Fibroblast of skin of left biceps (primary cell): ENCODE data around the gene PDCD4.
"Not testable (repeated sequence)": the region's sequence is repeated elsewhere in the genome, so short reads cannot be mapped to it uniquely, and the experiment has no call there.

Source experiments
- DNase-seq, 2 experiments: peaks; one replicate each; pipeline ENCODE4 v3.0.0-alpha.2; 2013; ENCODE audit warnings: low read depth in 2 of 2

The PDCD4 gene

GRCh38 chr10:110861476-110861875, 10.3 kb upstream of the PDCD4 start:
- DNase-seq = no peak

DNA sequence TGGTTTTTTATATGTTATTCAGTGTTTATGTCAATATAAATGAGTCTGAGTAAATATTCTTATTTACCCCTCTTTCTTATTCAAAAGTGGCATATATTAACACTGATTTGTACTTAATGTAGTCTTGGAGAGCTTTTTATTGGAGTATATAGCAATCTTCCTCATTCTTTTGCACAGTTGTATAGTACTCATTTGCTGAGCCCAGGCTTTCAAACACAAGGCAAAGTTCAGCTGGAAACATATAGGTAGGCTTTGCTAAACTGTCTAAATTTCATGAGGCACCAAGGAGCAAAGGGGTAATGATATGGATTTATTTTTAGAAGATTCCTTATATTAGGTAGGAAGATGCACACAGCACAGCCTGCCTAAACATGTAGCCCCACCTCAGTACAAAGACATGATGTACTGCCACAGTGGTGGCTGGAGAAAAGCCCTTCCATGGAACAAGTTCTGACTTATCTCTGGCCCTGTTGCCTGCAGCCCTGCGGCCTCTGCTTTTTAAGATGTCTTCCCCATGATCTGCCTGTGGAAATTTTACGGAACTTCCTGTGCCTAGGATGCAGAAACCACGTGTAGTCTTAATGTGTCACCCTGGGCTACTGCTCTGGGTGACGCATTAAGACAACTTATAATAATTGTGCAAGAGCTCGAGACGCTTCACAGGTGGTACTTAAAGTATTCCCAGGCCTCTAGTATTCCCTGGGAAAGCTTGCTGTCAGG, 9.6 kb upstream of the PDCD4 start:
- DNase-seq = no peak

DNA sequence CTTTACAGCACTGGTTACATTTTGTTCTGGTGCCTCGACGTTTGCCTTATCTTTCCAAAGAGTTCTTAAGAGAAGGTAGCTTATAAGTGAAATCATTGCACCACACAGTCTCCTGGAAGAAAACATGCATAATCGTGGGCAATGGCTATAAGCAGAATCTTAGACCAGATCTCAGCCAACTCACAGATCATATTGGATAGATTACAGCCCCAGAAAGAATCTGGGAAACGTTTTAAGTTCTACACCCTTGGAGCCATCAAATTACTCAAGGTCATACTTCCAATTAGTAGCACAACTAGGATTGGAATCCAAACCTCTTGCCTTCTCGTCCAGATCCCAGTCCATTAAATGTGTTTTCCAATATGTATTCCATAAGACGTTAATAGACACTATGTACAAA, 8.8 kb upstream of the PDCD4 start:
- no peak for DNase-seq

GRCh38 chr10:110863361-110863760, 8.4 kb upstream of the PDCD4 start:
- DNase-seq = peak in 1 of 2 experiments; percentile 31

DNA sequence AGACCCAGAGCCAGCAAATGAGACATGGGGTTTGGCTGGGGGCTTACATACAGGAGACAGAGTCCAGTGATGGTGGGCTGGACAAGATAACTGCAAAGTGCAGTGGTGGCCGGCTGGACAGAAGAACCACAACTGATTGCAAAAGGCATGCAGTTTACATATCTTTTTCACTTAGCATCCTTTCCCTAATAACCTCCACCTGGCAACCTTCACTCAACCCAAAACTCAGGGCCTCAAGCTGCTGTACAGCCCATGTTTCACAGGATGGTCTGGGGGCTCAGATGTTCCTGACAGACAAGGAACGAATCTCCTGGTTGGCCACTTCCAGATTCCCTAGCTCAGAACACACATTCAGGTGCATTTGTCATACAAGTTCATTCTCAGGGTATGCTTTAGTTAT, 7.8 kb upstream of the PDCD4 start:
- DNase-seq = no peak

- DNase-seq = no peak
Observed at GRCh38 chr10:110864662-110865140, 7.0 kb upstream of the PDCD4 start.

- DNase-seq = peak in 1 of 2 experiments; percentile 48
Observed at GRCh38 chr10:110865186-110865808, 6.4 kb upstream of the PDCD4 start.

DNA sequence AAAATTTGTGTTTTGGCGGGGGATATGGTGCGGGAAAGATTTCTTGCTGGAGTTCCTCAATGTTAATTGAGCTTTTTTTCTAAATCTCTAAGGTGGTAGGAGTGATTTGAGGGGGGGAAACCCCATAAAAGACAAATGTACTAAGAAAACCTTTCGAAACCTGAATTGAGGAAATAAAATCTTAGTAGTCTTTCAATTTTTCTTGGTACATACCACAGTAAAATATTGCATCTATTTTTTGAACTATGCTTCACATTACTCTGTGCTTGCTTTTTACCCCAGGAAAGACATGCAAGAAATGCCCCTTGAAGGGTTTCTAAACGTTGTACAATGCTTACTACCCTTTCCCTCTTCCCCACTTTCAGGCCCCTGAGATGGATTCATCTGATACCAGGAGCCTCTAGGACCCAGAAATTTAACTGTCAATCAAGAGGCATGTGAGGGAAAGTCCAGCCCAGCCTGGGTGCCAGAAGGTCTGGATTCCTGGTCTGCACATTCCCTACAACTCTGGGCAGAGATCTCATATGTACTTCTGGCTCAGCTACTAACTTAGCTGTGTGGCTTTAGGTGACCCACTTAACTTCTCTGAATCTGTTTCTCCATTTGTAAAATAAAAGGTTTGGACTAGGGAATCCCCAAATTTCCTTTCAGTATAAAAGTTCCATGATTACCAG, 5.8 kb upstream of the PDCD4 start:
- DNase-seq = no peak

DNA sequence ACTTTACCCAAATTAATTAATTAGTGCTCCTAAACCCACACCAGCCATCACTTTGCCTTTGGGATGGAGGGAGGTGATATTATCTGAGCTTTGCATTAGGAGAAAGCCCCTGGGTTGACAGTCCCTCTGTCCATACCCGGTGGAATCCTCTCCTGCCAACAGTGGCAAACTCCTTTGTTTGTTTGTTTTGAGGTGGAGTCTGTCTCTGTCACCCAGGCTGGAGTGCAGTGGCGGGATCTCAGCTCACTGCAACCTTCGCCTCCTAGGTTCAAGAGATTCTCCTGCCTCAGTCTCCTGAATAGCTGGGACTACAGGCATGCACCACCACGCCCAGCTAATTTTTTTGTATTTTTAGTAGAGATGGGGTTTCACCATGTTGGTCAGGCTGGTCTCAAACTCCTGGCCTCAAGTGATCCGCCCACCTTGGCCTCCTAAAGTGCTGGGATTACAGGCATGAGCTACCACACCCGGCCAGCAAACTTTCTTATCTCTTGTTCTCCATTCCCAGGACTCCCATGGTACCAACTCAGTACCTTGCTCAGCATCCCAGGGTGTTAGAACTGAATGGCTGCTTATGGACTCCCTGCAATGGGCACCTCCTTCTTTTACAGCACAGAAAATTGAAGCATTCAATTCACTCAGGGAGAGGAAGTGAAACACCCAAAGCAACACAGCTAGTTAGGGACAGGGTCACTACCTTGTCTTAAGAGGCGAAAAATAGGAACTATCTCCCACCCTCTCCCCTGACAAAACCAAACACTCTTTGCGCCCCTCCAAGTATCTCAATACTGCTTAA, 4.5 kb upstream of the PDCD4 start:
- not testable (repeated sequence) for DNase-seq

DNA sequence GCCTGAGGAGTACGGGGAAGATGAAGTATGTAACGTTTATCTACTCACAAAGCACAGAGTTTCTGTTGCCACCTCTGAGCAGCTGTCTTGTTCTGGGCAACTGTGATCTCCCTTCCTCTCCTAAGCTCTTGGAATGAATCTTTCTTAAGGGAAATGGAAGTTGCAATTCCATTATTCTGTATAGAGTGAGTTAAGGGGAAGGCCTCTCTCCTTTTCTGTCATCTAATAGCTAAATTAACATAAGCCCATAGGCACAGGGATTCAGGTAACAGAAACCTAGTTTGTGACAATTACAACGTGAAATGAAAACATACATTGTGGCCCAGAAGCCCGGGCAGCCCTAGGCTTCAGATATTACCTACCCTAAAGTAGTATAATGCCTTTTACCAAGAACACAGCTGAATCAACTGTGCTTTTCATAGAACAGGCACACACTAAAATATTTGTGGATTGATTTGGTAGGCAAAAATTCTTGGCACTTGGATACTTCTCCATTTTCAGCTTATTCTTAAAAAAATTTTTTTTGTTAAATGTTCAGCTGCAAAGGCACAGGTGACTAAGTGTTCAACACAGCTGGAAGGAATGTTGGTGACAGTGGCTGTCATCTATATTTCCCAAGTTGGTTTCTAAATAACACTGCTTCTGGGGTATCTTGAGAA, 3.8 kb upstream of the PDCD4 start:
- no peak for DNase-seq

- no peak for DNase-seq
Observed at GRCh38 chr10:110868981-110869380, 2.7 kb upstream of the PDCD4 start.

GRCh38 chr10:110870823-110871297, 868 bp upstream of the PDCD4 start:
- DNase-seq = no peak

- peak in 1 of 2 experiments; percentile 57 for DNase-seq
Observed at GRCh38 chr10:110872145-110872983, 636 bp downstream of the PDCD4 start.

DNA sequence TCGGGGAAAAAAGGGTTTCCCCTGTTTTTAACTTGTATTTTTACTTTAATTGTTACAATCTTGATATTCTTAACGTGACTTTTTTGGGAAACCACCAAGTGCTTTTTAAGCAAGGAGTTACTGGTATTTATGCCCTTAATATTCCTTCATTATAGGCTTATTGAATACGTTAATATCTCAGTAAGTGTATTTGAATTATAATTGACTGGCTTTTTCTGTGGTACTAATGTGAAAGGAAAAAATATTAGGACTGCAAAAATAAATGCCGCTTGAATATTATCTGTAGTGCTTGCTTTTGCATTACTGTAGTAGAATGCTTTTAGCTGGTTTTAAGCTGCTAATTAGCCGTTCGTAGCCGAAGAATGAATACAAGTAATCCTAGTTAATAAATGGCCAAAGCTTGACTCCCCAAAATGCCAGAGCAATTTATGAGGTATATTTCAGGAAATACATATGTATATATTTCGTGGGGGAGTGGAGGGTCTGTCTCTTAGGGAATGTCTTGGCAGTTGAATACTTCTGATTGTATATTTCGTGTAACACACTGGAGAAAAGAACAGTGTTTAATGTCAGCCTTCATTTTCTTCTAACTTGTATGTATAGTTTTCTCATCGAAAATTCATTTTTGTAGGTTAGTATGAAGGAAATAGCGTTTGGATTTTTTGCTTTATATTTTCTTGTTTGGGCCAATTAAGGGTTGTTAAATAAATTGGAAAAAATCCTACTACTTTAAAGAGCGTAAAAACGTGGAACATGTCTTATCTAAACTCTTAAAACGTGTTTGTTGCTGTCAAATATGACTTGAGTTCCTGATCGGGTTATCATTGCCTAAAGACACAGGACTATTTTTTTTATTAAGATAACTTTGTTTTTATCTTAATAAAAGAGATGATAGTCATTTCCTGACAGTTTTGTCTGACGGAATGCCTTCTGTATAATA, 1.5 kb downstream of the PDCD4 start:
- no peak for DNase-seq

DNA sequence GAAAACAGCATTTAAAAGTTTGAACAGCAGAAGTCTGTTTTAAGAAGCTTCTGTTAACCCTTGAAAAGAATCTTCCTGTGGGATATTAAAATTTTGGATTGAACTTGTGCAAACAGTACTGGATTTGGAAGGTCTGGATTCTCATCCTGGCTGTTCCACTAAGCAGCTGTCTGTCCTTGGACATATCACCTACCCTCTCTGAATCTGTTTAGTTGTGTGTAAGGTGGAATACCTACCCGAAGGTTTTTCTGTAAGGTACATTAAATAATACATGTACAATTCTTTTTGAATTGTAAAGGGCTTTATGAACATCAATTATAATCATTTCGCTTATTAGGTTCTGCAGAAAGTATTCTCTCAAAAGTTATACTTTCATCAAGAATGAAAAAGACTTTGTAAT, 2.2 kb downstream of the PDCD4 start:
- DNase-seq = no peak

DNA sequence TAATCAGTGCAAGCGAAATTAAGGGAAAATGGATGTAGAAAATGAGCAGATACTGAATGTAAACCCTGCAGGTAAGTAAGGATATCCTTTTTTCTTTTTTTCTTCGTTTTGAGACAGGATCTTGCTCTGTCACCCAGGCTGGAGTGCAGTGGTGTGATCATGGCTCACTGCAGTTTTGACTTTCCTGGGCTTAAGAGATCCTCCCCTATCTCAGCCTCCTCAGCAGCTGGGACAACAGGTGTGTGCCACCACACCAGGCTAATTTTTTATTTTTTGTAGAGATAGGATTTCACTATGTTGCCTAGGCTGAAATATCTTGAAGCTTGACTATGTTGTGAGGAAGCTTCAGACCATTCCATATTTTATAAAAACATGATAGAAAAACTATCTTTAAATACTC, 4.3 kb downstream of the PDCD4 start:
- no peak for DNase-seq

DNA sequence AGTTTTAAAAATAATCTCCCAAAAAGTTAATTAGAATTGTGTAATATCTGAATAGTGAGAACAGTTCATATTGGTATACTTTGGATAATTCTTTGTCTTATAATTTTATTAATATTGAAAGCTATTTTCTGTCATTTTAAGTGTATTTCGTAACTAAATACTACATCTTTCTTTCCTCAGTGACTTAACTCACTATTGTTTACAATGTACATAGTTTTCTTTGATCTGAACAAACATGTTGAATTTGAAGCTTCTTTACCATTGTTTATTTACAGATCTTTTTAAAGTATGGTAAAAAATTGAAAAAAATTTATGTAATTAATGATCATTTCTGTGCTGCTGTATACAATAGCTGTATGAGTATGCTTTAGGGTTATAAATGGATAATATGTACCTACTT, 5.1 kb downstream of the PDCD4 start:
- no peak for DNase-seq

GRCh38 chr10:110880012-110880411, 8.3 kb downstream of the PDCD4 start:
- DNase-seq = no peak

GRCh38 chr10:110881247-110881646, 9.5 kb downstream of the PDCD4 start:
- DNase-seq = no peak
